Activated naive CD8-positive, alpha-beta T cell treated with anti-CD3 and anti-CD28 coated beads, Interleukin-2, amount 50 U/mL, for 16 hours (primary cell): ENCODE results near the gene CTNNA3.

ENCODE experiments used
- DNase-seq: peaks from one replicate; pipeline ENCODE4 v3.0.0-alpha.2; 2020; ENCODE audit warnings: low read depth, low spot score

The CTNNA3 gene

DNA sequence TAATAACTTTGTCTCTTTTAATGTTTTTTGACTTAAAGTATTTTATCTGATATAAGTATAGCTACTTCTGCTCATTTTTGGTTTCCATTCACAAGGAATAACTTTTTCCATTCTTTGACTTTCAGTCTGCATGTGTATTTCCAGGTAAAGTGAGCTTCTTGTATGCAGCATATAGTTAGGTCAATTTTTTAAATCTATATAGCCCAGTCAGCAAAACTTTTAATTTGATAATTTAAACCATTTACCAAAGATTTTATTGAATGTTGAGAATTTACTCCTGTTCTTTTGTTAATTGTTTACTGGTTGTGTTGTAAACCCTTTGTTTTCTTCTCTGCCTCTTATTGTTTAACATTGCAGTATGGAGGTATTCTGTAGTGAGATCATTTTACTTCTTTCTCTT is 1467.1 kb downstream of the CTNNA3 start:
- DNase-seq = no peak

GRCh38 chr10:66223656-66224055 is 1472.3 kb downstream of the CTNNA3 start:
- DNase-seq = no peak

- no peak for DNase-seq
Measured at GRCh38 chr10:66222462-66223046, 1473.4 kb downstream of the CTNNA3 start.

DNA sequence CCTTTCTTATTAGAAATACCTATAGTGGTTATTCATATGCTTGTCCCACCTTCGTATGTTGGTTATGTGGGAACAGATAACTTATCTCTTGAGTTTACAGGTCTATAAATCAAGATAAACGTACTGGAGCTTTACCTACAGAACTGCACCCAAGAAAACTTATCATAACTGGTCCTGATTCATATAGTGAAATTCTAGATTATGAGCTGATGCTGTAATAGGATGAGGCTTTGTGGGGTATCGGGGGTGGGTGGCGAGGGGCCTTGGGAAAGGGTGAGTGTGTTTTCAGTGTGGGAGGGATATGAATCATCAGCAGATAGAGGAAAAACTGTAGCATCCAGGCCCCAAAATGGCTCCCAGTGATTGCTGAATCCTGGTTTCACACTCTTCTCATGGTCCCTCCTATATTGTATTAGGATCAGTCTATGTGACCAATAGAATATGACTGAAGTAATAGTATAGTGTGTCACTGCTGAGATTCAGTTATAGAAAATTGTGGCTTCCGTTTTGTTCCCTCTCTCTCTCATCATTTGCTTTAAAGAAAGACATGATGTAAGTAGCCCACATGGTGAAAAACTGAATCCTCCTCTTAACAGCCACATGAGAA is 1476.9 kb downstream of the CTNNA3 start:
- no peak for DNase-seq

DNA sequence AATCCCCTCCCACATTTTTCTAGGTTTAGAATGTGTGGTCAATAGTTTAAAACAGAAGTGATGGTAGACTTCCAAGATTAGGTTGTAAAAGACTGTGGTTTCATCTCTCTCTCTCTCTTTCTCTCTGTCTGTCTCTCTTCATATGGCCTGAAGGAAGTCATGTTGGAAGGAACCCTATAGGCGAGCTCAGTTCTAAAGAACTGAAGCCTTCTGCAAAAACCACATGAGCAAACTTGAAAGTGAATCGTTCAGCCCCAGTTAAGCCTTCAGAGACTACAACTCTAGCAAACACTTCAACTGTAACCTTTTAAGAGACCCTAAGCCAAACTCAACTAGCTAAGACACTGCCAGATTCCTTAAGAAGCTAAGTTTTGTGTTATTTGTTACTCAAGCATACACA is 1477.7 kb downstream of the CTNNA3 start:
- DNase-seq = no peak

DNA sequence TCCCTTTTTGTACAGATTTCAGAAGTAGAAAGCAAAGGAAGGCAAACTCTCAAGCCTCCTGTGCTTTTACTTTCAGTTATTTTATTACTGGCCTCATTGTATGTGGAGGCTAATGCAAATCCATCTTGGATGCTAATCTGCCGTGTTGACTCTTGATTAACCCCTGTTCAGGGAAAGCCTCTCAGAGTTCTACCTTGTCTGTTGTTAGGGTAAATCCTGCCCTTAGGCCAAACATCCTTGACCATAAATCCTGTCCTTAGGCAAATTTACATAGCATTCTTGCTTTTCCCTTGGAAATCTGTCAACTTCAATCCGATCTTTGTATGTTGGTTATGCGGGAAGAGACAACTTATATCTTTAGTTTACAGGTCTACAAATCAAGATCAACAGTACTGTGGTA is 1480.1 kb downstream of the CTNNA3 start:
- no peak for DNase-seq

DNA sequence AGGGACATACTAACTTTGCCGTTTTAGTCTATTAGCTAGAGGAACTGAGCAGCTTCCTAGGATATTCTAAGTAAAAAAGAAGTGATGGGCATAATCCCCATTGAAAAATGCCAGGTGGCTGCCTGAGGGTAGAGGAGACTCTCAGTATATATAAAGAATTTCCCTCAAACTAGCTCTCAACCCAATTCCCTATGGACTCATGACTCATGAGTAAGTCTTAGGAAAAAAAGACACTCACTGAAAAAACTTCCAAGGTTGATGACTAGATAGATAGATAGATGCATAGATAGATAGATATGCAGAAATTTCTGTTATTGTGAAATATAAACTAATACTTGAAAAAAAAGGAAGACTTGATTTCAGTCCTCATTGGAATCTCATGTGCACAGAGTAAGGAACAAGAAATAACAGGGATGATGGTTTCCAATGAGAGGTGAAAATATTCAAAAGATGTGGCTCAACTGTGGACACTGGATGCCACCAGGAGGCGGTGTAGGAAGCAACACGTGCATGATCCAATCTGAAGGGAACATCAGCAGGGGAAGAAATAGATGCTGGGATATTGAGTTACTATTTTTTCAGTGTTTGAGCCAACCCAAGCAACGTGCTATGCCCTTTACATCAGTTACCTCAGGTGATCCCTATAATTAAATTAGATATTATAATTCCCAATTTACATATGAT is 1481.1 kb downstream of the CTNNA3 start:
- no peak for DNase-seq

DNA sequence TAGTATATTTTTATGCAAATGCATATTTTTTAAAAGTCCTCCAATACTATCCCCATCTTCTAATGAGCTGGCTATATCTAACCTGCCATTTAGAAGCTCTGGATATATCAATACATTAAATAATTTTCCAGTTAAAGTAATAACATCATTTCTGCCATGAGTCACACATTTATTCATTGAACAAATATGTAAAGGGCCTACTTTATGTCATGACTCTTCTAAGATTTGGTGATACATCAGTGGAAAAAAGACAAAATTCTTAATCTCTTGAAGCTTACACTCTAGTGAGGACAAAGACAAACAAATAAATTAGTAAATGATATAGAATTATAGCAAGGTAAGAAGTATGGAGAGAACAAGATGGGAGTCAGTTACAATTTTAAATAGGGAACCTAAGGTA is 1487.0 kb downstream of the CTNNA3 start:
- no peak for DNase-seq

DNA sequence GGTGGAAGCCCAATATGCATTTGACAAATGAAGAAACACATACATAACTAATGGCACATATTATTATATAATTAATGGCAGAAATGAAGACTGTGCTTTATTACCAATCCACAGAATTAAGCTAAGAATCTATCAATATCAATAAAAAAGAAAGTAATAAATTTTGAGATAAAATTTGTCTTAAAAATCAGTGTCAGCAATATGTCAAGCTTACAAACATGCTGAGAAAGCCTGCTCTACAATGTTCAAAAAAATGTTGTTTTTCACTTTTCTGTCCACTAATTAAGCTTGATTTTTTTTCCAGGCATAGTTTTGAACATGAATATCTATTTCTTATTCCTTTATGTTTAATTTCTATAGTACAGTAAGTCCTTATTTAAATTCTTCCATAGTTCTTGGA is 1491.2 kb downstream of the CTNNA3 start:
- no peak for DNase-seq

DNA sequence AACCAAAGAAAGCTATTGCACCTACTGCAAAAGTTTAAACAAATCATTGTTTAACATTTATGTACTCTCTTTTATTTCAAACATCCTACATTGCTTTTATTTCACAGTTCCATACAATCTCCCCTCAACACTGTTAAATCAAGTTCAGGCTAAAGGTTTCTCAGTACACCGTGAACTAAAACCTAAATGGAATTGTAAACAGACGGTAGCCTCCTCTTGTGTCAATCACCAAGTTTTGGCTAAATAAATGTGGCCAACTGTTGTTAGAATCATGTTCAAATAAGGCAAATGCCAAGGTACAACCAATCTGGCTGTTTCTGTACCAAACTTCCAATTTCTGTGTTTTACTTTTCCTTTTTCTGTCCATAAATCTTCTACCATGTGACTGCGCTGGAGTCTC is 1493.9 kb downstream of the CTNNA3 start:
- no peak for DNase-seq

- no peak for DNase-seq
Measured at GRCh38 chr10:66192162-66192831, 1503.7 kb downstream of the CTNNA3 start.

DNA sequence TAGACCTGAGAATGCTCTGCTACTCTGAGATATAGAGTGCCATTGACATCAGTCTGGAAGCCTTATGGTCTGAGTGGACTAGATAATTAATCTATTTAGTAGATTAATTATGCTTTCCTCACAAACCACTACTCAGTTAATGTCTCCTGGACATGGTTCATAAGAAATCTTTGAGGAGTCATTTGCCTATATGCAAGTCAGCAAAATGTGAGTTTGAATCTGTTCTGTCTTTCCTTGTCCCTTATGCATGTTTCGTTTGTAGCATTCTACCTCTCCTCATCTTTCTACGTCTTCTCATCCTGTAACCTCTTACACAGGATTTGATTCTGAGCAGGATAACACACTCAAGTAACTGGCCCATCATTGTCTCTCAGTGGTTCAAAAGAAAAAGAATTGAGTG is 1505.6 kb downstream of the CTNNA3 start:
- no peak for DNase-seq

DNA sequence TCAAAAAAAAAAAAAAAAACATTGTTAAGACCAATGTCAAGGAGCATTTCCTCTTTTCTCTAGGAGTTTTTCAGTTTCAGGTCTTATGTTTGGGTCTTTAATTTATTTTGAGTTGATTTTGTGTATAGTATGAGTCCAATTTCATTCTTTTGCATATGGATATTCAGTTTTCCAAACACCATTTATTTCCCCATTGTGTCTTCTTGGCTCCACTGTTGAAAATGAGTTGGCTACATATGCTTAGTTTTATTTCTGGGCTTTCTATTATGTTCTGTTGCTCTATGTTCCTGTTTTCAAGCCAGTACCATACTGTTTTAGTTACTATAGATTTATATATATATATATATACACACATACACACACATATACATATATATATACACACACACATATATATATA is 1506.7 kb downstream of the CTNNA3 start:
- no peak for DNase-seq

GRCh38 chr10:66187053-66187733 is 1508.8 kb downstream of the CTNNA3 start:
- DNase-seq = no peak

DNA sequence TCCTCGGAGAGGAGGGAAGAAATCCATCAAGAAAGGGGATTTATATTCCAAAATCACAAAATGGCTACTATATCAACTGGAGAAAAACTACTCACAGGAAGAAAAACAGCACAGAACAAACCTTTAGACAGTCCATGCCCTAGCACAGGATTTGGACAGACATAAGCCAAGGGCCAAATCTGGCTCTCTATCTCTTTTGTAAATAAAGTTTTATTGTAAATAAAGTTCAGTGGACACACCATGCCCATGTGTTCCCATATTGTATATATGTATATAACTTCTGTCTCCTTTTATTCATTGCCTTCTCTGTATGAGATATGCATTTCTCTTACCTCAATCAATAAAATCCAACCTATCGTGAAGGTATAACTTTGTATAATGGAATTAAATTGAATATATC is 1513.0 kb downstream of the CTNNA3 start:
- no peak for DNase-seq

DNA sequence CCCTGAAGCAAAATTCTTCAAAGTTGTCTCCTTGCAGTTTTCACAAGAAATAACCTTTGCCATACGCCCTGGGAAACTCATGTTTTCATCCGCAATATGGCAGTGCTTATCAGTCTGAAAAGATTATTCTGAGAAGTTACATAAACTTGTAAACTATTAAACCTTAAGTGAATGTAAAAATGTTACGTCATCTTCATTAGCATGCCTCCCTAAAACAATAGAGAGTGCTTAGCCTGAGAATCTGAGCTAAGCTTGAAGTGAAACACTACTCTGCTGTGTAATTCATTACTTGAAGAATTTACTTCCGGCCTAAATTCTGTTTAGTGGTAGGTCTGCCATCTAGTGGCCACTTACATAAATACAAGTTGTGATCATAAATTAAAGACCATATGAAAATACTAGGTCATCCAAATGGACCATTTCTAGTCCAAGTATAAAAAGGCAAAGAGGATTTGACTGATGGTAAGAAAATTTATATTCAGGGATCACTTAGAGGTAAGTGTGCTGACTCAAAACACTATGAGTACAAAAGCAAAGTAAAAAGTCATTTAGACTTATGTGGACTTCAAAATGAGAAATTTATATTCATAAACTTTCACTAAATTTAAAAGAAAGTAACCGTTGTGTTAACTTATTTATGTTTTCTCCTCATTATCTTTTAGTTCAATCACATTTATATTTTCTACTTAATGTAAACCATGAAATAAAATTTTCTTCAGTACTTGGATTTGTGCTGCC is 1515.2 kb downstream of the CTNNA3 start:
- DNase-seq = no peak

GRCh38 chr10:66180021-66180420 is 1516.0 kb downstream of the CTNNA3 start:
- DNase-seq = no peak

DNA sequence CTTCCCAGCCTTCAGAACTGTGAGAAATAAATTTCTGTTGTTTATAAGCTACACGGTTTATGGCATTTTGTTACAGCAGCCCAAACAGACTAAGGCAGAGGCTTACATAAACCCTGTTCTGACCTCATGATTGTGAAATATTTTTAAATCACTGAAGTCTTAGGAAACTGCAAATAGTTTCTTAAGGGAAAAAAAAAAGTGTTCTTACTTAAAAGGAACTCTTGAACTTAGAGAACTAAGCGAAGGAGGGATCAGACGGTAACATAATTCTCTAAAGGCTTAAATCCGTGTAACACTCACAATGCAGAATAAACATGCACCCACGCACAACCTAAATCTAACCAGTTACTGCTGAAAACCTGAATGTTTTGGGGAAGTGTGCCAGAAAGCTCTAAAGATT is 1519.2 kb downstream of the CTNNA3 start:
- no peak for DNase-seq

DNA sequence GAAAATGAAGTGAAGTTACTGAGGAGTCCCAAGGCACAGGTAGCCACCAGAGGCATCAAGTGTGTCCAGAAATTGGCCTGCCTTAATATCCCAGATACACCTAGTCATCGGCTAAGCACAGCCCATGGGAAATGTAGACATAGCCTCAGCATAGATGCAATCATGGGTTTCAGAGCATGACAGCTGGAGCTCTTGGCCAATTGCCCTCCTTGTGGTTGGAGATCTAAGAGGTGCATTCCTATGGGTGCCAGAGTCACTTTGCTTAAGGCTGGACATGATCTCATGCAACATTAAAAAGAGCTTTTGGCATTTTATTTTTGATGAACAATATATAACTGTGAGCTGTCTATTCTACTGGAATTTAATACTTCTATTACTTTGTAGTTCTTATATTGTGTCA is 1528.2 kb downstream of the CTNNA3 start:
- no peak for DNase-seq

DNA sequence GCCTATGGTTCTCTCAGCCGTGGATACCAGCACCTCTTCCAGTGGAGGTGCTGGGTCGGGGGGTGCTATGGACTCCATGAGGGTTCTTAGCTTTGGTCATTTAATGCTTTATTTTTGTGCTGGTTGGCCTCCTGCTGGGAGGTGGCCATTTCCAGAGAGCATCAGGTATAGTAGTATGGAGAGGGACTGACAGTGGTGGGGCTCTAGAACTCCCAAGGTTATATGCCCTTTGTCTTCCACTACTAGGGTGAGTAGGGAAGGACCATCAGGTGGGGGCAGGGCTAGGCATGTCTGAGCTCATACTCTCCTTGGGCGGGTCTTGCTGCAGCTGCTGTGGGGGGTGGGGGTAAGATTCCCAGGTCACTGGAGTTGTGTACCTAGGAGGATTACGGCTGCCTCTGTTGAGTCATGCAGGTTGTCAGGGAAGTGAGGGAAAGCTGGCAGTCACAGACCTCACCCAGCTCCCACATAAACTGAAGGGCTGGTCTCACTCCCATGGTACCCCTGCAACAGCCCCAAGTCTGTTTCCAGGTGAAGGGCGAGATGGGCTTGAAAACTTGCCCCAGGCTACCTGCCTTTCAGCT is 1533.3 kb downstream of the CTNNA3 start:
- no peak for DNase-seq

DNA sequence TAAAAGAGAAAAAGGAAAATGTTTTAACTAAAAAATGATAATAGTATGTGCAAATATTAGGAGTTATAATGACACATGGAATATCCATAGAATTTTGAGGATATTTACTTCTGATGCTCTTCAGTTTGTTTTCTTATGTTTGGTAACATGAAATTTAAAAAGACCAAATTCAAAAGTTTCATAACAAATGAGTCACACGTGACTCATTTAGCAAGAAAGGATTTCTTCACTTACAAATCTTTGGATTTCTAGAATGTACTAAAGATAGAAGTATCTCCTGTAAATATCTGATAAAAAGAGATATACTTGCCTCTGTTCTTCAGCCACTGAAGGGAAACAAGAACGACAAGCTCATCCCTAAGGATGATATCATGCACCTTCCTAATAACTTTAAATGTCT is 1544.6 kb downstream of the CTNNA3 start:
- DNase-seq = no peak
